NK-92 (cell line): ENCODE measurements around the gene MTMR10.

Experiments used
- DNase-seq: peaks from one replicate; lab custom pipeline; 2025; ENCODE audit not compliant: unreplicated experiment; lab: John Stamatoyannopoulos, UW

Gene MTMR10

GRCh38 chr15:31014608-31014925 lies 23.1 kb upstream of the MTMR10 start:
- DNase-seq, result no peak

GRCh38 chr15:31013863-31014607 lies 22.6 kb upstream of the MTMR10 start:
- no peak for DNase-seq

GRCh38 chr15:31012455-31012854 lies 21.0 kb upstream of the MTMR10 start:
- DNase-seq, result no peak

GRCh38 chr15:31010036-31010435 lies 18.6 kb upstream of the MTMR10 start:
- no peak for DNase-seq

GRCh38 chr15:31005660-31006059 lies 14.2 kb upstream of the MTMR10 start:
- no peak for DNase-seq

- no peak for DNase-seq
Observed at GRCh38 chr15:31004220-31004733, 12.8 kb upstream of the MTMR10 start.

- no peak for DNase-seq
Observed at GRCh38 chr15:31001702-31002101, 10.3 kb upstream of the MTMR10 start.

- no peak for DNase-seq
Observed at GRCh38 chr15:30999729-31000128, 8.3 kb upstream of the MTMR10 start.

GRCh38 chr15:30997270-30997669 lies 5.8 kb upstream of the MTMR10 start:
- DNase-seq, result no peak

- no peak for DNase-seq
Observed at GRCh38 chr15:30992249-30992864, 929 bp upstream of the MTMR10 start.

GRCh38 chr15:30990446-30991254 lies 778 bp downstream of the MTMR10 start:
- DNase-seq, result no peak

- no peak for DNase-seq
Observed at GRCh38 chr15:30990036-30990435, 1.4 kb downstream of the MTMR10 start.

- DNase-seq, result no peak
Observed at GRCh38 chr15:30985081-30985531, 6.3 kb downstream of the MTMR10 start.

GRCh38 chr15:30984542-30984941 lies 6.9 kb downstream of the MTMR10 start:
- no peak for DNase-seq

- no peak for DNase-seq
Observed at GRCh38 chr15:30984118-30984517, 7.3 kb downstream of the MTMR10 start.

GRCh38 chr15:30979457-30979856 lies 12.0 kb downstream of the MTMR10 start:
- no peak for DNase-seq

- no peak for DNase-seq
Observed at GRCh38 chr15:30978328-30978727, 13.1 kb downstream of the MTMR10 start.

GRCh38 chr15:30974112-30974511 lies 17.3 kb downstream of the MTMR10 start:
- no peak for DNase-seq

- no peak for DNase-seq
Observed at GRCh38 chr15:30973379-30973778, 18.0 kb downstream of the MTMR10 start.

GRCh38 chr15:30969724-30970123 lies 21.7 kb downstream of the MTMR10 start:
- no peak for DNase-seq

GRCh38 chr15:30963681-30964080 lies 27.7 kb downstream of the MTMR10 start:
- DNase-seq, result no peak

GRCh38 chr15:30962659-30963058 lies 28.8 kb downstream of the MTMR10 start:
- DNase-seq, result no peak
